ENCODE results near the gene UCP3.

The UCP3 gene

GRCh38 chr11:73969091-73969490 is 39.8 kb downstream of the UCP3 start:
- Histone ChIP-seq H3K4me3 (ENCODE audit: low read depth, low read length) (no peak overlapping the region), H3K27me3 (ENCODE audit: control insufficient read depth, insufficient read depth, low read length) (no peaks in the 10 kb centered on the region), H3K9me3 (ENCODE audit: control insufficient read depth, insufficient read depth, low read length) (no peaks in the 10 kb centered on the region), H3K4me1 (ENCODE audit: control insufficient read depth, insufficient read depth, low read length) (no peaks in the 10 kb centered on the region), H3K36me3 (ENCODE audit: control insufficient read depth, insufficient read depth, low read length) (peaks cover 1% of the 10 kb centered on the region), H3K9ac (ENCODE audit: low read depth, low read length) (no peak overlapping the region)

- no peak overlapping the region for H3K9ac ChIP-seq (ENCODE audit: low read depth, low read length)
- H3K4me1 ChIP-seq (ENCODE audit: control insufficient read depth, insufficient read depth, low read length) = no peaks in the 10 kb centered on the region
- no peaks in the 10 kb centered on the region for H3K9me3 ChIP-seq (ENCODE audit: control insufficient read depth, insufficient read depth, low read length)
- H3K4me3 ChIP-seq (ENCODE audit: low read depth, low read length) = no peak overlapping the region
- no peaks in the 10 kb centered on the region for H3K36me3 ChIP-seq (ENCODE audit: control insufficient read depth, insufficient read depth, low read length)
- no peaks in the 10 kb centered on the region for H3K27me3 ChIP-seq (ENCODE audit: control insufficient read depth, insufficient read depth, low read length)
Measured at GRCh38 chr11:73968356-73968966, 40.4 kb downstream of the UCP3 start.

- no peak overlapping the region for H3K4me3 ChIP-seq (ENCODE audit: low read depth, low read length)
Measured at GRCh38 chr11:73965764-73966121, 43.1 kb downstream of the UCP3 start.

GRCh38 chr11:73965076-73965763 is 43.7 kb downstream of the UCP3 start:
- Histone ChIP-seq H3K36me3 (ENCODE audit: control insufficient read depth, insufficient read depth, low read length) (no peaks in the 10 kb centered on the region), H3K9me3 (ENCODE audit: control insufficient read depth, insufficient read depth, low read length) (no peaks in the 10 kb centered on the region), H3K27me3 (ENCODE audit: control insufficient read depth, insufficient read depth, low read length) (no peaks in the 10 kb centered on the region), H3K9ac (ENCODE audit: low read depth, low read length) (no peak overlapping the region), H3K4me3 (ENCODE audit: low read depth, low read length) (no peak overlapping the region), H3K4me1 (ENCODE audit: control insufficient read depth, insufficient read depth, low read length) (no peaks in the 10 kb centered on the region)

More at GRCh38 chr11:73965764-73966121, 43.1 kb downstream of the UCP3 start:
- Histone ChIP-seq H3K9me3 (ENCODE audit: control insufficient read depth, insufficient read depth, low read length) (no peaks in the 10 kb centered on the region), H3K4me1 (ENCODE audit: control insufficient read depth, insufficient read depth, low read length) (no peaks in the 10 kb centered on the region), H3K27me3 (ENCODE audit: control insufficient read depth, insufficient read depth, low read length) (no peaks in the 10 kb centered on the region), H3K36me3 (ENCODE audit: control insufficient read depth, insufficient read depth, low read length) (no peaks in the 10 kb centered on the region), H3K9ac (ENCODE audit: low read depth, low read length) (no peak overlapping the region)

- Histone ChIP-seq H3K9ac (ENCODE audit: low read depth, low read length) (no peak overlapping the region), H3K9me3 (ENCODE audit: control insufficient read depth, insufficient read depth, low read length) (no peaks in the 10 kb centered on the region), H3K4me3 (ENCODE audit: low read depth, low read length) (no peak overlapping the region), H3K27me3 (ENCODE audit: control insufficient read depth, insufficient read depth, low read length) (peaks cover 4% of the 10 kb centered on the region), H3K36me3 (ENCODE audit: control insufficient read depth, insufficient read depth, low read length) (no peaks in the 10 kb centered on the region), H3K4me1 (ENCODE audit: control insufficient read depth, insufficient read depth, low read length) (no peaks in the 10 kb centered on the region)
Measured at GRCh38 chr11:73963861-73964260, 45.0 kb downstream of the UCP3 start.

- Histone ChIP-seq H3K9ac (ENCODE audit: low read depth, low read length) (no peak overlapping the region), H3K4me1 (ENCODE audit: control insufficient read depth, insufficient read depth, low read length) (no peaks in the 10 kb centered on the region), H3K27me3 (ENCODE audit: control insufficient read depth, insufficient read depth, low read length) (peaks cover 6% of the 10 kb centered on the region), H3K36me3 (ENCODE audit: control insufficient read depth, insufficient read depth, low read length) (no peaks in the 10 kb centered on the region), H3K4me3 (ENCODE audit: low read depth, low read length) (no peak overlapping the region), H3K9me3 (ENCODE audit: control insufficient read depth, insufficient read depth, low read length) (no peaks in the 10 kb centered on the region)
Measured at GRCh38 chr11:73962101-73962705, 46.7 kb downstream of the UCP3 start.

- no peaks in the 10 kb centered on the region for H3K4me1 ChIP-seq (ENCODE audit: control insufficient read depth, insufficient read depth, low read length)
- H3K4me3 ChIP-seq (ENCODE audit: low read depth, low read length) = no peak overlapping the region
Measured at GRCh38 chr11:73961321-73961720, 47.6 kb downstream of the UCP3 start.

GRCh38 chr11:73958521-73959141 is 50.3 kb downstream of the UCP3 start:
- H3K9ac ChIP-seq (ENCODE audit: low read depth, low read length) = no peak overlapping the region
- H3K9me3 ChIP-seq (ENCODE audit: control insufficient read depth, insufficient read depth, low read length) = no peaks in the 10 kb centered on the region
- no peaks in the 10 kb centered on the region for H3K36me3 ChIP-seq (ENCODE audit: control insufficient read depth, insufficient read depth, low read length)
- H3K4me3 ChIP-seq (ENCODE audit: low read depth, low read length) = no peak overlapping the region
- H3K4me1 ChIP-seq (ENCODE audit: control insufficient read depth, insufficient read depth, low read length) = no peaks in the 10 kb centered on the region
- peaks cover 8% of the 10 kb centered on the region for H3K27me3 ChIP-seq (ENCODE audit: control insufficient read depth, insufficient read depth, low read length)

More at GRCh38 chr11:73961321-73961720, 47.6 kb downstream of the UCP3 start:
- Histone ChIP-seq H3K9me3 (ENCODE audit: control insufficient read depth, insufficient read depth, low read length) (no peaks in the 10 kb centered on the region), H3K9ac (ENCODE audit: low read depth, low read length) (no peak overlapping the region), H3K27me3 (ENCODE audit: control insufficient read depth, insufficient read depth, low read length) (peaks cover 8% of the 10 kb centered on the region), H3K36me3 (ENCODE audit: control insufficient read depth, insufficient read depth, low read length) (no peaks in the 10 kb centered on the region)

- Histone ChIP-seq H3K9ac (ENCODE audit: low read depth, low read length) (no peak overlapping the region), H3K36me3 (ENCODE audit: control insufficient read depth, insufficient read depth, low read length) (no peaks in the 10 kb centered on the region), H3K27me3 (ENCODE audit: control insufficient read depth, insufficient read depth, low read length) (peaks cover 8% of the 10 kb centered on the region), H3K4me3 (ENCODE audit: low read depth, low read length) (peak overlapping the region; percentile 5), H3K4me1 (ENCODE audit: control insufficient read depth, insufficient read depth, low read length) (no peaks in the 10 kb centered on the region), H3K9me3 (ENCODE audit: control insufficient read depth, insufficient read depth, low read length) (no peaks in the 10 kb centered on the region)
Measured at GRCh38 chr11:73957654-73958361, 51.1 kb downstream of the UCP3 start.

- Histone ChIP-seq H3K9me3 (ENCODE audit: control insufficient read depth, insufficient read depth, low read length) (no peaks in the 10 kb centered on the region), H3K9ac (ENCODE audit: low read depth, low read length) (no peak overlapping the region), H3K27me3 (ENCODE audit: control insufficient read depth, insufficient read depth, low read length) (peaks cover 8% of the 10 kb centered on the region), H3K36me3 (ENCODE audit: control insufficient read depth, insufficient read depth, low read length) (no peaks in the 10 kb centered on the region), H3K4me3 (ENCODE audit: low read depth, low read length) (peak overlapping the region; percentile 5), H3K4me1 (ENCODE audit: control insufficient read depth, insufficient read depth, low read length) (no peaks in the 10 kb centered on the region)
Measured at GRCh38 chr11:73956876-73957653, 51.8 kb downstream of the UCP3 start.

- H3K36me3 ChIP-seq (ENCODE audit: control insufficient read depth, insufficient read depth, low read length) = no peaks in the 10 kb centered on the region
- no peaks in the 10 kb centered on the region for H3K4me1 ChIP-seq (ENCODE audit: control insufficient read depth, insufficient read depth, low read length)
- H3K4me3 ChIP-seq (ENCODE audit: low read depth, low read length) = no peak overlapping the region
- no peak overlapping the region for H3K9ac ChIP-seq (ENCODE audit: low read depth, low read length)
- no peaks in the 10 kb centered on the region for H3K9me3 ChIP-seq (ENCODE audit: control insufficient read depth, insufficient read depth, low read length)
- H3K27me3 ChIP-seq (ENCODE audit: control insufficient read depth, insufficient read depth, low read length) = no peaks in the 10 kb centered on the region
Measured at GRCh38 chr11:73951797-73952196, 57.1 kb downstream of the UCP3 start.
